Measurements from ENCODE around the gene CFD.
"Not testable (repeated sequence)": the region's sequence is repeated elsewhere in the genome, so short reads cannot be mapped to it uniquely, and the experiment has no call there.

The CFD gene

GRCh38 chr19:870963-871401 lies 11.5 kb downstream of the CFD start:
- Histone ChIP-seq H3K27ac (ENCODE audit: low read length) (no peak overlapping the region), H3K36me3 (ENCODE audit: control insufficient read depth, low read depth, low read length) (peaks cover 10% of the 10 kb centered on the region)

GRCh38 chr19:871446-872265 lies 12.2 kb downstream of the CFD start:
- Histone ChIP-seq H3K27ac (ENCODE audit: low read length) (no peak overlapping the region), H3K9me3 (ENCODE audit: control insufficient read depth, low read depth, low read length) (no peaks in the 10 kb centered on the region), H3K4me3 (ENCODE audit: low read length) (no peak overlapping the region), H3K36me3 (ENCODE audit: control insufficient read depth, low read depth, low read length) (peaks cover 14% of the 10 kb centered on the region), H3K27me3 (ENCODE audit: control insufficient read depth, insufficient read depth, low read length) (no peaks in the 10 kb centered on the region), H3K9ac (ENCODE audit: low read length) (no peak overlapping the region), H3K4me1 (ENCODE audit: control insufficient read depth, low read depth, low read length) (peaks cover 5% of the 10 kb centered on the region)

More at GRCh38 chr19:870963-871401, 11.5 kb downstream of the CFD start:
- Histone ChIP-seq H3K9ac (ENCODE audit: low read length) (no peak overlapping the region), H3K4me1 (ENCODE audit: control insufficient read depth, low read depth, low read length) (peaks cover 5% of the 10 kb centered on the region), H3K4me3 (ENCODE audit: low read length) (no peak overlapping the region), H3K9me3 (ENCODE audit: control insufficient read depth, low read depth, low read length) (no peaks in the 10 kb centered on the region), H3K27me3 (ENCODE audit: control insufficient read depth, insufficient read depth, low read length) (no peaks in the 10 kb centered on the region)

GRCh38 chr19:872266-872951 lies 12.9 kb downstream of the CFD start:
- peaks cover 14% of the 10 kb centered on the region for H3K36me3 ChIP-seq (ENCODE audit: control insufficient read depth, low read depth, low read length)
- H3K27me3 ChIP-seq (ENCODE audit: control insufficient read depth, insufficient read depth, low read length), result no peaks in the 10 kb centered on the region
- H3K4me3 ChIP-seq (ENCODE audit: low read length), result no peak overlapping the region
- H3K4me1 ChIP-seq (ENCODE audit: control insufficient read depth, low read depth, low read length), result peaks cover 4% of the 10 kb centered on the region
- no peak overlapping the region for H3K27ac ChIP-seq (ENCODE audit: low read length)
- H3K9ac ChIP-seq (ENCODE audit: low read length), result no peak overlapping the region
- H3K9me3 ChIP-seq (ENCODE audit: control insufficient read depth, low read depth, low read length), result no peaks in the 10 kb centered on the region

GRCh38 chr19:873084-873483 lies 13.6 kb downstream of the CFD start:
- H3K4me1 ChIP-seq (ENCODE audit: control insufficient read depth, low read depth, low read length), result no peaks in the 10 kb centered on the region
- H3K4me3 ChIP-seq (ENCODE audit: low read length), result no peak overlapping the region
- H3K27me3 ChIP-seq (ENCODE audit: control insufficient read depth, insufficient read depth, low read length), result no peaks in the 10 kb centered on the region
- peaks cover 14% of the 10 kb centered on the region for H3K36me3 ChIP-seq (ENCODE audit: control insufficient read depth, low read depth, low read length)
- no peaks in the 10 kb centered on the region for H3K9me3 ChIP-seq (ENCODE audit: control insufficient read depth, low read depth, low read length)
- no peak overlapping the region for H3K9ac ChIP-seq (ENCODE audit: low read length)
- H3K27ac ChIP-seq (ENCODE audit: low read length), result no peak overlapping the region

GRCh38 chr19:873561-874041 lies 14.1 kb downstream of the CFD start:
- no peak overlapping the region for H3K4me3 ChIP-seq (ENCODE audit: low read length)
- H3K9ac ChIP-seq (ENCODE audit: low read length), result no peak overlapping the region
- H3K27me3 ChIP-seq (ENCODE audit: control insufficient read depth, insufficient read depth, low read length), result no peaks in the 10 kb centered on the region
- H3K27ac ChIP-seq (ENCODE audit: low read length), result no peak overlapping the region
- no peaks in the 10 kb centered on the region for H3K9me3 ChIP-seq (ENCODE audit: control insufficient read depth, low read depth, low read length)
- H3K4me1 ChIP-seq (ENCODE audit: control insufficient read depth, low read depth, low read length), result no peaks in the 10 kb centered on the region
- H3K36me3 ChIP-seq (ENCODE audit: control insufficient read depth, low read depth, low read length), result peaks cover 13% of the 10 kb centered on the region

- no peak overlapping the region for H3K27ac ChIP-seq (ENCODE audit: low read length)
- no peaks in the 10 kb centered on the region for H3K27me3 ChIP-seq (ENCODE audit: control insufficient read depth, insufficient read depth, low read length)
- no peak overlapping the region for H3K4me3 ChIP-seq (ENCODE audit: low read length)
- no peaks in the 10 kb centered on the region for H3K9me3 ChIP-seq (ENCODE audit: control insufficient read depth, low read depth, low read length)
- no peaks in the 10 kb centered on the region for H3K4me1 ChIP-seq (ENCODE audit: control insufficient read depth, low read depth, low read length)
- peaks cover 8% of the 10 kb centered on the region for H3K36me3 ChIP-seq (ENCODE audit: control insufficient read depth, low read depth, low read length)
- no peak overlapping the region for H3K9ac ChIP-seq (ENCODE audit: low read length)
Observed at GRCh38 chr19:875265-875879, 15.9 kb downstream of the CFD start.

- Histone ChIP-seq H3K36me3 (ENCODE audit: control insufficient read depth, low read depth, low read length) (peaks cover 10% of the 10 kb centered on the region), H3K27ac (ENCODE audit: low read length) (no peak overlapping the region), H3K9ac (ENCODE audit: low read length) (no peak overlapping the region)
Observed at GRCh38 chr19:876089-876488, 16.6 kb downstream of the CFD start.

GRCh38 chr19:876780-877314 lies 17.4 kb downstream of the CFD start:
- H3K4me3 ChIP-seq (ENCODE audit: low read length), result no peak overlapping the region
- no peaks in the 10 kb centered on the region for H3K4me1 ChIP-seq (ENCODE audit: control insufficient read depth, low read depth, low read length)
- H3K36me3 ChIP-seq (ENCODE audit: control insufficient read depth, low read depth, low read length), result peaks cover 15% of the 10 kb centered on the region
- no peaks in the 10 kb centered on the region for H3K27me3 ChIP-seq (ENCODE audit: control insufficient read depth, insufficient read depth, low read length)
- no peak overlapping the region for H3K27ac ChIP-seq (ENCODE audit: low read length)
- no peaks in the 10 kb centered on the region for H3K9me3 ChIP-seq (ENCODE audit: control insufficient read depth, low read depth, low read length)
- no peak overlapping the region for H3K9ac ChIP-seq (ENCODE audit: low read length)

More at GRCh38 chr19:876089-876488, 16.6 kb downstream of the CFD start:
- Histone ChIP-seq H3K27me3 (ENCODE audit: control insufficient read depth, insufficient read depth, low read length) (no peaks in the 10 kb centered on the region), H3K9me3 (ENCODE audit: control insufficient read depth, low read depth, low read length) (no peaks in the 10 kb centered on the region), H3K4me1 (ENCODE audit: control insufficient read depth, low read depth, low read length) (no peaks in the 10 kb centered on the region), H3K4me3 (ENCODE audit: low read length) (no peak overlapping the region)

GRCh38 chr19:877992-878660 lies 18.7 kb downstream of the CFD start:
- not testable (repeated sequence) for H3K27me3 ChIP-seq (ENCODE audit: control insufficient read depth, insufficient read depth, low read length); H3K4me1 ChIP-seq (ENCODE audit: control insufficient read depth, low read depth, low read length); H3K4me3 ChIP-seq (ENCODE audit: low read length); H3K27ac ChIP-seq (ENCODE audit: low read length); H3K9me3 ChIP-seq (ENCODE audit: control insufficient read depth, low read depth, low read length); H3K9ac ChIP-seq (ENCODE audit: low read length)
- peaks cover 17% of the 10 kb centered on the region for H3K36me3 ChIP-seq (ENCODE audit: control insufficient read depth, low read depth, low read length)

GRCh38 chr19:878751-879561 lies 19.5 kb downstream of the CFD start:
- H3K9me3 ChIP-seq (ENCODE audit: control insufficient read depth, low read depth, low read length); H3K27me3 ChIP-seq (ENCODE audit: control insufficient read depth, insufficient read depth, low read length); H3K4me3 ChIP-seq (ENCODE audit: low read length); H3K9ac ChIP-seq (ENCODE audit: low read length); H3K27ac ChIP-seq (ENCODE audit: low read length); H3K4me1 ChIP-seq (ENCODE audit: control insufficient read depth, low read depth, low read length): not testable (repeated sequence)
- peaks cover 17% of the 10 kb centered on the region for H3K36me3 ChIP-seq (ENCODE audit: control insufficient read depth, low read depth, low read length)
